Measurements from ENCODE around the gene OBP2B. TPM values are rescaled to one million over a fixed set of nuclear protein-coding genes. Genes with fewer than 3 reads are reported as not detected.

OBP2B gene
- total and polyA plus RNA-seq, 9 of the 15 experiments (the other 6 are each of a cell fraction or from before 2014, with no cell fraction given), result not detected

- H3K9me1 ChIP-seq (ENCODE audit: control insufficient read depth, insufficient read depth, low read length), result no peaks in the 10 kb centered on the region
- ATAC-seq (no peak), FAIRE-seq (no peak), DNase-seq (ENCODE audit: extremely low read depth in 1 of 4, low spot score in 3 of 4) (no peak)
- in situ Hi-C loops (cut with MboI) (loop anchor here (5.0 kb wide), 1 partner anchor 92 kb away; no protein-coding TSS in a partner anchor), intact Hi-C loops (cut with micrococcal nuclease) (no loop called here)
- H3K4me3 ChIP-seq, result no peak overlapping the region
- WGBS (ENCODE audit: insufficient coverage, low coverage, missing lambda C conversion rate), result 41% methylated on average over 30 of the region's 38 CpGs
- peaks cover 5% of the 10 kb centered on the region for H3K9me3 ChIP-seq (replicated peaks; ENCODE audit: control insufficient read depth, insufficient read depth, low read depth, low read length)
- H3K27ac ChIP-seq (ENCODE audit: extremely low read depth, low read depth, low read length), result no peak overlapping the region
- no peak for TF ChIP-seq TBL1XR1 (IDR thresholded peaks at IDR 0.05; ENCODE audit: low read length in 2 of 2)
- no peak for TF ChIP-seq HNRNPK (IDR thresholded peaks at IDR 0.05; ENCODE audit: low read depth, low read length, poor library complexity, severe bottlenecking)
- TF ChIP-seq, protein P1, sequence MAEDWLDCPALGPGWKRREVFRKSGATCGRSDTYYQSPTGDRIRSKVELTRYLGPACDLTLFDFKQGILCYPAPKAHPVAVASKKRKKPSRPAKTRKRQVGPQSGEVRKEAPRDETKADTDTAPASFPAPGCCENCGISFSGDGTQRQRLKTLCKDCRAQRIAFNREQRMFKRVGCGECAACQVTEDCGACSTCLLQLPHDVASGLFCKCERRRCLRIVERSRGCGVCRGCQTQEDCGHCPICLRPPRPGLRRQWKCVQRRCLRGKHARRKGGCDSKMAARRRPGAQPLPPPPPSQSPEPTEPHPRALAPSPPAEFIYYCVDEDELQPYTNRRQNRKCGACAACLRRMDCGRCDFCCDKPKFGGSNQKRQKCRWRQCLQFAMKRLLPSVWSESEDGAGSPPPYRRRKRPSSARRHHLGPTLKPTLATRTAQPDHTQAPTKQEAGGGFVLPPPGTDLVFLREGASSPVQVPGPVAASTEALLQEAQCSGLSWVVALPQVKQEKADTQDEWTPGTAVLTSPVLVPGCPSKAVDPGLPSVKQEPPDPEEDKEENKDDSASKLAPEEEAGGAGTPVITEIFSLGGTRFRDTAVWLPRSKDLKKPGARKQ (CRISPR knock-in tag; IDR thresholded peaks at IDR 0.05), result no peak
- TF ChIP-seq RBFOX2 (IDR thresholded peaks at IDR 0.05; ENCODE audit: low read depth, low read length), result no peak
- TF ChIP-seq MEIS2 (IDR thresholded peaks at IDR 0.05; ENCODE audit: partially characterized antibody), result no peak
- no peak for TF ChIP-seq ARID1B (IDR thresholded peaks at IDR 0.05)
- TF ChIP-seq ETV5 (CRISPR knock-in tag; IDR thresholded peaks at IDR 0.05; ENCODE audit: low read depth), result no peak
- TF ChIP-seq PHTF2 (CRISPR knock-in tag; IDR thresholded peaks at IDR 0.05), result no peak
- TF ChIP-seq ZKSCAN3 (CRISPR knock-in tag; IDR thresholded peaks at IDR 0.05), result no peak
- no peak for TF ChIP-seq GATAD2B (IDR thresholded peaks at IDR 0.05; ENCODE audit: borderline replicate concordance)
- TF ChIP-seq GABPB1 (CRISPR knock-in tag; IDR thresholded peaks at IDR 0.05), result no peak
- TF ChIP-seq PCBP1 (IDR thresholded peaks at IDR 0.05; ENCODE audit: low read depth, low read length, poor library complexity, severe bottlenecking), result no peak
- no peak for TF ChIP-seq ZNF232 (CRISPR knock-in tag; IDR thresholded peaks at IDR 0.05)
- BruUV-seq (replicated peaks), result no TSS peak
- no peaks in the 10 kb centered on the region for H4K20me1 ChIP-seq (replicated peaks; ENCODE audit: control insufficient read depth, insufficient read depth, low read length)
- POLR2A ChIA-PET, result interaction anchor here (0.7 to 1.5 kb wide), 3 partner anchors 14 to 106 kb away, joined by 3 to 4 read pairs (median 3); partner anchors contain the start of gene ABO
- CTCF ChIA-PET (ENCODE audit: low intra/inter-chr PET ratio), result no interaction called here
- H3K4me1 ChIP-seq (replicated peaks in 1 of 2; ENCODE audit: control insufficient read depth in 2 of 2, insufficient read depth in 2 of 2, low read length in 2 of 2), result peaks cover 0 to 23% of the 10 kb centered on the region in 2 experiments; a peak in 2 of 5 replicates
- no peak overlapping the region for H2AFZ ChIP-seq (ENCODE audit: low read depth, low read length)
- no peaks in the 10 kb centered on the region for H3K79me2 ChIP-seq (ENCODE audit: control insufficient read depth, insufficient read depth, low read length)
- peaks cover 12 to 42% of the 10 kb centered on the region in 2 experiments; a peak in 4 of 5 replicates for H3K27me3 ChIP-seq (ENCODE audit: control insufficient read depth in 2 of 2, insufficient read depth in 2 of 2, low read length in 2 of 2)
- no peak overlapping the region for H3K9ac ChIP-seq (ENCODE audit: insufficient read depth in 1 of 2, low read depth in 2 of 2, low read length in 2 of 2)
- no peak overlapping the region for H3K4me2 ChIP-seq (ENCODE audit: insufficient read depth, low read length)
- H3K36me3 ChIP-seq (ENCODE audit: control insufficient read depth, insufficient read depth, low read length), result no peaks in the 10 kb centered on the region
These were observed 16.3 kb upstream of the OBP2B start for GRCh38 chr9:133225171-133226011.

Data from K562 (cell line).